ENCODE data around the gene CYB5D1.
A peak's percentile ranks its signal among the peaks of the same experiment; 100 is the strongest.

Gene CYB5D1

DNA sequence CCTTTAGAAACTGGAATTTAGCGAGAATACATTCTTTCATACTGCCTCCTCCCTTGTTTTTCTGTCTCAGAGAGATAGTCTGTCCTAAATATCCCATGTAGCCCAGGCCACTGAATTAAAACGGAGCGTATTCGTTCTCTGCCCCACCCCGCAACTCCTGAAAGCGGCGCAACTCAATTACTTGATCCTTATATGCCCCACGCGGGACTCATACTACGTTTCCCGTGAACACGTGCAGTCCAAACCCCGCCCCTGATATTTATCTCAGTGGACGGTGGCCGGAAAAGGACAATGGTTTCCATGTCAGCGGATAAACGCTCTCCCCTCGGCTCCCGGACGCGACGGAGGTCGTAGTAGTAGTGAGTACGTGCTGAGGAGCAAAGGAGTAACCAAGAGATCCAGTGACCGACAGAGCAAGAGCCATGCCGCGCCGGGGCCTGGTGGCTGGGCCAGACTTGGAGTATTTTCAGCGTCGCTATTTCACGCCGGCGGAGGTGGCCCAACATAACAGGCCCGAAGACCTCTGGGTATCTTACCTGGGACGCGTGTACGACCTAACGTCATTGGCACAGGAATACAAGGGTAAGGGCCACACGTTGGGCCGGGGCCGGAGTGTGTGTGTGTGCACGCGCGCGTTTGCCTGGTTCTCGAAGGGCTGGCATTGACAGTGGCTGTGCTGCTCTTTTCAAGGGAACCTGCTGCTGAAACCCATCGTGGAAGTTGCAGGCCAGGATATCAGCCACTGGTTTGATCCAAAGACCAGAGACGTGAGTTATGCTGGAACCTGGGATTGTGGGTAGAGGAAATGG lies at the start of gene CYB5D1:
Gene CYB5D1 (plus strand): TSS at position 291 of the 809 bp plus-strand sequence. CDS start 132 bp downstream, at position 423.
- peak; percentile 94 for DNase-seq (ENCODE audit: low read depth)

- DNase-seq (ENCODE audit: low read depth): no peak
Measured at GRCh38 chr17:7809086-7809790, 48.6 kb upstream of the CYB5D1 start.

- DNase-seq (ENCODE audit: low read depth): peak; percentile 67
Measured at GRCh38 chr17:7809791-7810343, 47.9 kb upstream of the CYB5D1 start.

- no peak for DNase-seq (ENCODE audit: low read depth)
Measured at GRCh38 chr17:7811251-7811650, 46.6 kb upstream of the CYB5D1 start.

- no peak for DNase-seq (ENCODE audit: low read depth)
Measured at GRCh38 chr17:7814969-7815368, 42.8 kb upstream of the CYB5D1 start.

DNA sequence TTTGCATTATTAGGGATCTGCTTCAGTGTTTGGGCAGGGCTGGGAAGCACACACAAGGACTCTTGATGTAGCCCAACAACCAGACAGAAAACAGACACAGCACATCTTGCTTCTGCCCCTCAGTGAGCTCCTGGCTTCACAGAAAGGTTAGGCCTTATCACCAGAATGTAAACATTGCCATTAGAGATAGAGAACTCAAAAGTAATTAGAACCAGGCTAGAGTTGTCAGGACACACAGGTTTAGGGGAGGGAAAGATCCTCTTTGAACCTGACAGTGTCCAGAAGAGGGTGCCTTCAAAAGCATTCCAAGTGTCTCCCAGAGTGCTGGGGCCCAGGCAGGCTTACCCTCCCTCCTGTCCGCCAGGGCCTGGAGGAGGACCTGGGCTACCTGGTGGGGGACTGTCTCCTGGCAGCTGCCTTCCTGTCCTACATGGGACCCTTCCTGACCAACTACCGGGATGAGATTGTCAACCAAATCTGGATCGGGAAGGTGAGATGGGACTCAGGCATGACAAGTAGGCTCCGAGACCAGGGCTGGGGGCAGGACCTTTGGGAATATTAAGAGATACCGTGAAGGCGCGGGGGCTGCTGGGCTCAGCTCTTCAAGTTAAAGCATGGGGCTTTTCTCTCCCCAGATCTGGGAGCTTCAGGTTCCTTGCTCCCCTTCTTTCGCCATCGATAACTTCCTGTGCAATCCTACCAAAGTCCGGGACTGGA lies 40.7 kb upstream of the CYB5D1 start:
- no peak for DNase-seq (ENCODE audit: low read depth)

DNA sequence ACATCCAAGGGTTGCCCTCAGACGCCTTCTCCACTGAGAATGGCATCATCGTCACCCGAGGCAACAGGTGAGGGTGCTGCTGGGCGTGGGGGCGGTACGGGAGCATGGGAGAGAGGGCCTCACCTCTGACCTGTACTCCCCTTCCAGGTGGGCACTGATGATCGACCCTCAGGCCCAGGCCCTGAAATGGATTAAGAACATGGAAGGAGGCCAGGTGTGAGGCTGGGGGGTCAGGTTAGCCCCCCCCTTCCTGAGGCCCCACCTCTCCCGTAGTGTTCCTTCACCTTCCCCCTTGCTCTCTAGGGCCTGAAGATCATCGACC lies 40.2 kb upstream of the CYB5D1 start:
- DNase-seq (ENCODE audit: low read depth): no peak

DNA sequence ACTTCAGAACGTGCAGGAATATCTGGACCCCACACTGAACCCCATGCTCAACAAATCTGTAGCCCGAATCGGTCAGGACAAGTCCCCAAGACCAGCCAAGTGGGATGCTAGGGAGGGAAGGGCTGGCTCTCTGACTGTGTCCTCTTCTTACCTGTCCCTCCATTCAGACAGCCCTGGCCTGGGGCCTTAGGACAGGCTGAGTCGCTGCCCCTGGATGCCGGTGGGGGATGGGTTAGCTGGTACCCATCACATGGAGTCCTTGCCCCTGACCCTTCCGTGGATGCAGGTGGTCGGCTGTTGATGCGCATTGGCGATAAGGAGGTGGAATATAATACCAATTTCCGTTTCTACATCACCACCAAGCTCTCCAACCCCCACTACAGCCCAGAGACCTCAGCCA lies 39.8 kb upstream of the CYB5D1 start:
- DNase-seq (ENCODE audit: low read depth): no peak

- DNase-seq (ENCODE audit: low read depth): no peak
Measured at GRCh38 chr17:7818746-7819645, 38.8 kb upstream of the CYB5D1 start.

GRCh38 chr17:7820231-7820630 lies 37.6 kb upstream of the CYB5D1 start:
- DNase-seq (ENCODE audit: low read depth): no peak

GRCh38 chr17:7822126-7822525 lies 35.7 kb upstream of the CYB5D1 start:
- no peak for DNase-seq (ENCODE audit: low read depth)

GRCh38 chr17:7823581-7824001 lies 34.2 kb upstream of the CYB5D1 start:
- DNase-seq (ENCODE audit: low read depth): no peak

GRCh38 chr17:7824021-7824924 lies 33.5 kb upstream of the CYB5D1 start:
- DNase-seq (ENCODE audit: low read depth): no peak

DNA sequence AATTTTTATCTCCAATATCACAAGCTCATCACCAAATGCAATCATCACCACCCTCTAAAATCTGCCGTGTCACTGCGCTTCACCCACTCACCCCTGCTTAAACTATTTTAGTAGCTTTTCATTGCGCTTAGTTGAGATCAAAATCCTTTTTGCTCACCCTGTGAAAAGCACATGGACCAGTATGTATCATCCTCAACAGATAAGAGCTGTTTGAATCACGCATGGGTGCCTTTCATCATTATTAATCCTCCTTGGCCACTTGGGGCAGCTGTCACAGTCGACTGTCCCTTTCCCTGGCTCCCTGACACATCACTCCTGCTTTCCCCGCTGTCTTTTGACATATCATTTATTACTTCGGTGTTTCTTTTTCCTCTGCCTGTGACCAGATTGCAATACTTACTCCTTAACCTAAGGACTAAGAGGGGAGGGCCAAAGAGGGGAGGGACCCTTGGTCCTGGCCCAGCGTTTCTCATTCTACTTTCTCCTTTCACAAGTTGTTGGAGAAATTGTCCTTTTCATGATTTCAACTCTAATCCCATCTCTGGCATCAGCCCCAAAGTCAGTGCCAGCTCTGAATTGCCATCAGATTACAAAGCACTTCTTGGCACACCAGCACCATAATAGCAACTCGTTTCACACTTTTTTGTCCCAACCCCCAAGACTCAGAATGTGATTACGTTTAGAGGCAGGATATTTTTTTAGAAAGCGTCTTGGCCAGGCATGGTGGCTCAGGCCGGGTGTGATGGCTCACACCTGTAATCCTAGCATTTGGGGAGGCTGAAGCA lies 32.4 kb upstream of the CYB5D1 start:
- DNase-seq (ENCODE audit: low read depth): peak; percentile 43

- no peak for DNase-seq (ENCODE audit: low read depth)
Measured at GRCh38 chr17:7830616-7831015, 27.2 kb upstream of the CYB5D1 start.

- DNase-seq (ENCODE audit: low read depth): no peak
Measured at GRCh38 chr17:7831233-7831632, 26.6 kb upstream of the CYB5D1 start.

- DNase-seq (ENCODE audit: low read depth): no peak
Measured at GRCh38 chr17:7832431-7832830, 25.4 kb upstream of the CYB5D1 start.

GRCh38 chr17:7833011-7833794 lies 24.6 kb upstream of the CYB5D1 start:
- DNase-seq (ENCODE audit: low read depth): no peak
